ENCODE measurements around the gene FAM240B.

Gene FAM240B

DNA sequence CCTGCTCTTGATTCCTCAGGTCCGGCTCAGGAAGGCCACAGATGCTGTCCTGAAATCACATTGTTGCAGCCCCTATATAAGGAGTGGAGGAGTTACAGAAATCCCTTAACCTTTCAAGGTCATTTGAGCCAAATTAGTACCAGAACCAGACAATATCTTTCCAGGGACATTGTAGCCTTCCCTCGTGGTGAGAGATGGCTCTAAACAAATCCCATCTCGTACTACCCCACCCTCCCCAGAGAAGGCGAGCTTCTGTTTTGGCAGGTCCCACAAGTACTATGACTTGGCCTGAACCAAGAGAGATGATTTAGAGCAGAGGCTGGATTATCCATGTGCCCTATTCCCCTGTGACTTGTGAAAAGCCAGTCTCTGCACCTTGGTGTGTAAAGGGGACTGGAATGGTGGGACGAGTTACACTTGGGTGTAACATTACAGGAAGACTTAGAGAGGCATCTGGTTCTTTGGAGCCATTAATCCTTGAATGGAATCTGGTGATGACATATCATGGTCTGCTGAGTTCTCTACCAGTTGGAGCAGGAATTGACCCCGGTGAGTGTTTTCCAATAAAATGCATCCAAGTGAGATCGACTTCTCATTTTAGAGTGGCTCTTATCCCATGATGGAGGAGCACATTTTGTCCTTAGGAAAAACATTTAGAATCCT, at the start of gene FAM240B:
TSS of gene FAM240B (minus strand) at position 51 of the 663 bp plus-strand sequence. CDS start 16,134 bp downstream, outside the sequence.
- TF ChIP-seq, protein P1, sequence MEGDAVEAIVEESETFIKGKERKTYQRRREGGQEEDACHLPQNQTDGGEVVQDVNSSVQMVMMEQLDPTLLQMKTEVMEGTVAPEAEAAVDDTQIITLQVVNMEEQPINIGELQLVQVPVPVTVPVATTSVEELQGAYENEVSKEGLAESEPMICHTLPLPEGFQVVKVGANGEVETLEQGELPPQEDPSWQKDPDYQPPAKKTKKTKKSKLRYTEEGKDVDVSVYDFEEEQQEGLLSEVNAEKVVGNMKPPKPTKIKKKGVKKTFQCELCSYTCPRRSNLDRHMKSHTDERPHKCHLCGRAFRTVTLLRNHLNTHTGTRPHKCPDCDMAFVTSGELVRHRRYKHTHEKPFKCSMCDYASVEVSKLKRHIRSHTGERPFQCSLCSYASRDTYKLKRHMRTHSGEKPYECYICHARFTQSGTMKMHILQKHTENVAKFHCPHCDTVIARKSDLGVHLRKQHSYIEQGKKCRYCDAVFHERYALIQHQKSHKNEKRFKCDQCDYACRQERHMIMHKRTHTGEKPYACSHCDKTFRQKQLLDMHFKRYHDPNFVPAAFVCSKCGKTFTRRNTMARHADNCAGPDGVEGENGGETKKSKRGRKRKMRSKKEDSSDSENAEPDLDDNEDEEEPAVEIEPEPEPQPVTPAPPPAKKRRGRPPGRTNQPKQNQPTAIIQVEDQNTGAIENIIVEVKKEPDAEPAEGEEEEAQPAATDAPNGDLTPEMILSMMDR (IDR thresholded peaks at IDR 0.05; ENCODE audit: poor library complexity, severe bottlenecking): no peak
- Histone ChIP-seq H3K36me3 (ENCODE audit: low read depth) (no peaks in the 10 kb centered on the region), H3K4me1 (ENCODE audit: insufficient read depth, poor library complexity, severe bottlenecking) (no peaks in the 10 kb centered on the region), H3K27ac (ENCODE audit: poor library complexity, severe bottlenecking) (no peak within 1 kb of the TSS), H3K9me3 (ENCODE audit: severe bottlenecking) (no peaks in the 10 kb centered on the region), H3K27me3 (ENCODE audit: insufficient read depth, poor library complexity, severe bottlenecking) (no peaks in the 10 kb centered on the region), H3K4me3 (ENCODE audit: severe bottlenecking) (no peak within 1 kb of the TSS)
- DNase-seq (ENCODE audit: low spot score) (no peak), ATAC-seq (ENCODE audit: low read depth) (no peak)

DNA sequence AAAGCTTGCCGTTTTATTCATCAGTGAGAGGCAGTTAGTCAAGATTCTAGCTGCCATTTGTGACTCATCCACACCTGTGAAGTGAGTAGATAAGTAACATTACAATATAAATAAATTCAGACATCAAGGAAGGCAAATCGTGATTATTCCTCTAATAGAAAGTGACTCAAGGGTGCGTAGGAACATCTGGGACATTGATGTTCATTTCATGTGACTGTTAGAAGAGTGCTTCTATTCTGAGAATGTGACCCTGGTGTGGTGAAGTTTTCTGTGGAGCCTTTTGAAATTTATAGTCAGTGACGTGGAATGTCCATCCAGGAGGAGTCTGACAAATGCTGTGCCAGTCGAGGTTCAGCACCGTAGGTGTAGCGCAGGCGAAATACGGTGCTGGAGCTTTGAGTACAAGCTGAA, 48.4 kb upstream of the FAM240B start:
- Histone ChIP-seq H3K4me3 (ENCODE audit: severe bottlenecking) (no peak overlapping the region), H3K36me3 (ENCODE audit: low read depth) (no peaks in the 10 kb centered on the region), H3K27ac (ENCODE audit: poor library complexity, severe bottlenecking) (no peak overlapping the region), H3K9me3 (ENCODE audit: severe bottlenecking) (no peaks in the 10 kb centered on the region), H3K4me1 (ENCODE audit: insufficient read depth, poor library complexity, severe bottlenecking) (no peaks in the 10 kb centered on the region), H3K27me3 (ENCODE audit: insufficient read depth, poor library complexity, severe bottlenecking) (no peaks in the 10 kb centered on the region)
- ATAC-seq (ENCODE audit: low read depth) (no peak), DNase-seq (ENCODE audit: low spot score) (no peak)
- TF ChIP-seq, protein P1 (IDR thresholded peaks at IDR 0.05; ENCODE audit: poor library complexity, severe bottlenecking): no peak

DNA sequence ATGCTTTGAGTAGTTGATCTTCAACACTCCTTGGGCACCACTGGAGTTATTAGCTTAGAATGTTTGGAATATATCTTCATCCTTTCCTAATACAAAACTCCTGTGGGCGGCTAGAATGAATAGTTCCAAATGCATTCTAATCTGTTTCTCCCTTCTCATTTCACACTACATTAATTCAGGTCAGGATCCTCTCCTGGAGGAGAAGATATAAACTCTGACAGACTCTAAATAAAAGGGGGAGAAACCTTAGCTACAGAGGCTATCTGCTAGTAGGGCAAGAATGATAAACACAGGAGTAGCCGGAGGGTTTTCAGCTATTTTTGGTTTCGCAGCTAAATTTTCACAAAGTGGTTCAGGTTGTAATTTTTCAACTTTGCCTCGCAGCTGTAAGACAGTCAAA, 45.2 kb upstream of the FAM240B start:
- TF ChIP-seq, protein P1 (IDR thresholded peaks at IDR 0.05; ENCODE audit: poor library complexity, severe bottlenecking): no peak
- no peaks in the 10 kb centered on the region for H3K36me3 ChIP-seq (ENCODE audit: low read depth)
- no peak overlapping the region for H3K4me3 ChIP-seq (ENCODE audit: severe bottlenecking)
- no peaks in the 10 kb centered on the region for H3K27me3 ChIP-seq (ENCODE audit: insufficient read depth, poor library complexity, severe bottlenecking)
- H3K4me1 ChIP-seq (ENCODE audit: insufficient read depth, poor library complexity, severe bottlenecking): no peaks in the 10 kb centered on the region
- ATAC-seq (ENCODE audit: low read depth) (no peak), DNase-seq (ENCODE audit: low spot score) (no peak)
- H3K9me3 ChIP-seq (ENCODE audit: severe bottlenecking): no peaks in the 10 kb centered on the region
- H3K27ac ChIP-seq (ENCODE audit: poor library complexity, severe bottlenecking): no peak overlapping the region

DNA sequence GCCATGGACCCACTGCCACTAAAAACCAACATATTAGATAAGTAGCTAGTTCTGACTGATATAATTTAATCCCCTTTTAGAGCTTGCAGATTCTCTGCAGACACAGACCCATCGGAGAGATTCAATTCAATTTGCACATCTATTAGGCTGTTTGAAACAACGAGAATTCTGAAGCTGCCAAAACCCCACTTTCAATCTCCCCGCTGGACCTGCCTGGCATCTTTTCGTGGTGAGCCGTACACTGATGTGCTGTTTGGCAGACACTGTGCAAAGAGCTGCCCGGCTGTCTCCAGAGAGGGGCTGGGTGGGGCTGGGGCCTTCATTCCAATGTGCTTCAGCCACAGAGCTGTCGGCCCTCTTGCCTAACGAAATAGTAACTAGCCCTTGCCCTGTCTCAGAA, 42.1 kb upstream of the FAM240B start:
- Histone ChIP-seq H3K9me3 (ENCODE audit: severe bottlenecking) (no peaks in the 10 kb centered on the region), H3K27me3 (ENCODE audit: insufficient read depth, poor library complexity, severe bottlenecking) (no peaks in the 10 kb centered on the region), H3K4me1 (ENCODE audit: insufficient read depth, poor library complexity, severe bottlenecking) (no peaks in the 10 kb centered on the region), H3K36me3 (ENCODE audit: low read depth) (no peaks in the 10 kb centered on the region), H3K4me3 (ENCODE audit: severe bottlenecking) (no peak overlapping the region), H3K27ac (ENCODE audit: poor library complexity, severe bottlenecking) (no peak overlapping the region)
- DNase-seq (ENCODE audit: low spot score): no peak
- TF ChIP-seq, protein P1 (IDR thresholded peaks at IDR 0.05; ENCODE audit: poor library complexity, severe bottlenecking): no peak
- ATAC-seq (ENCODE audit: low read depth): no peak

DNA sequence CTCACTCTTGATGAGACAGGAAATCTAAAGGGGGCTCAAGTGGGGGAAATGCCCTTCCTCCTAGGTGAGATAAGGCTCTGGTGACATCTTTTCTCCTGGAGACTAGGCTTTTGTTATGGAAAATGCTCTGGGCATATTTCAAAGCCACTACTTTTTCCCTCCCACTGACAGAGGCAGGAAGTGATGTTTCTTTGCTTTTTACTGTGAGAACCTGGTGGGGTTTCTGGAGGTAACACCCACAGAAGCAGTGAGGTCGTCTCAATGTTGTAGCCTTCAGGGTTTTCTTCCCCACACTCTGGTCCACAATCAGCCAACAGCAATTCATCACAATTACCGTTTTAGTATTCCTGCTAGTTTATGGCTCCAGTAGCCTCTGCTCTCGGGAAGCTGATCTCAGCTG, 41.4 kb upstream of the FAM240B start:
- no peaks in the 10 kb centered on the region for H3K9me3 ChIP-seq (ENCODE audit: severe bottlenecking)
- TF ChIP-seq, protein P1 (IDR thresholded peaks at IDR 0.05; ENCODE audit: poor library complexity, severe bottlenecking): no peak
- no peaks in the 10 kb centered on the region for H3K27me3 ChIP-seq (ENCODE audit: insufficient read depth, poor library complexity, severe bottlenecking)
- no peaks in the 10 kb centered on the region for H3K4me1 ChIP-seq (ENCODE audit: insufficient read depth, poor library complexity, severe bottlenecking)
- no peak overlapping the region for H3K27ac ChIP-seq (ENCODE audit: poor library complexity, severe bottlenecking)
- no peaks in the 10 kb centered on the region for H3K36me3 ChIP-seq (ENCODE audit: low read depth)
- no peak overlapping the region for H3K4me3 ChIP-seq (ENCODE audit: severe bottlenecking)
- no peak for ATAC-seq (ENCODE audit: low read depth)
- no peak for DNase-seq (ENCODE audit: low spot score)
